Vagina (tissue), 2 donors: ENCODE measurements around the gene FASTK.

Source experiments
- POLR2AphosphoS5 ChIP-seq, 2 donors: sonication (generic); formaldehyde crosslinking; IDR thresholded peaks; one replicate each; pipeline ENCODE4 v1.9.0; 2017; ENCODE audit warnings: antibody characterized with exemption in 2 of 2, mild to moderate bottlenecking in 2 of 2, low read depth in 1 of 2; ENCODE audit not compliant: insufficient read depth in 1 of 2
- TF ChIP-seq, protein P1 (sequence below), 3 experiments: fragments of 450-650 bp in 2 of 3; fragments of 200-600 bp in 1 of 3; sonication (generic) in 1 of 3; IDR thresholded peaks; one replicate each; pipeline ENCODE4 v1.5.1; 2017 to 2019; ENCODE audit warnings: antibody characterized with exemption in 3 of 3, mild to moderate bottlenecking in 2 of 3, moderate library complexity in 2 of 3

DNA sequence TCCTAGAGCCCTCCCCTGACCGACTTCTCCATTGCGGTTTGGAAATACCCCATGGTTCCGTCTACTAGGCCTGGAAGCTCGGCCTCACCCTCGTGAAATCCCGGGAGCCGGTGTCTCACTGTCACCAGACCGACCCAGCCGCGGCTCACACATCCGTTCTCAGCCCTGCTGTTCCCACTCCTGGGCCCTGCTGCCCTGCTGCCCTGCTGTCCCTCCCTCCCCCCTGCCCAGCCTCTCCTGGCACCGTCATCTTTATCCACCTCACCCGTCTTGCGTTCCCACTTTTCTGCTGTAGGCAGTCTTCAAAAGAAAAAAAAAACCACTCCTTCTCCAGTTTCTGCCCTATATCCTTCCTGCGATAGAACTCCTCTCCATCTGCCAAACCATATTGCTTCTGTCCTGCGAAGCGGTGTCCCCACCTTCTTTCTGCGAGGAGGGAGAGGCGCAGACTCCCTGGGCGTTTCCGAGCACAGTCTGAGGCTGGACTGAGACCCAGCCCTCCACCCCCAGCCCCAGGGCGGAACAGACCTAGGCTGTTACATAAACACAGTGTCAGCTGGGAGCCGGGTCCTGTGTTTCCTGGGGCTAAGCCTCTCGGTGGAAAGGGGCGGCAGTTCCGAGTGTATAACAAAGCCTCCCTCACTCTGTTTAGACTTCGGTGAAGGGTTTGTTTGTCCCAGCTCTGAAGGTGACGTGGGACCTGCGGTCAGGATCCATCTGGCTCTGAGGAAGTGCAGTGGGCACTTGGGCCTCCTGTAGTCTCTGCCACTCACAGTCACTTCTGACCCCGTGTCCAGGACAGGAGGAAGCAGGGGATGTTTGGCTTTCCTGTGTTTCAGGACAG is 8.5 kb upstream of the FASTK start:
- TF ChIP-seq, protein P1, sequence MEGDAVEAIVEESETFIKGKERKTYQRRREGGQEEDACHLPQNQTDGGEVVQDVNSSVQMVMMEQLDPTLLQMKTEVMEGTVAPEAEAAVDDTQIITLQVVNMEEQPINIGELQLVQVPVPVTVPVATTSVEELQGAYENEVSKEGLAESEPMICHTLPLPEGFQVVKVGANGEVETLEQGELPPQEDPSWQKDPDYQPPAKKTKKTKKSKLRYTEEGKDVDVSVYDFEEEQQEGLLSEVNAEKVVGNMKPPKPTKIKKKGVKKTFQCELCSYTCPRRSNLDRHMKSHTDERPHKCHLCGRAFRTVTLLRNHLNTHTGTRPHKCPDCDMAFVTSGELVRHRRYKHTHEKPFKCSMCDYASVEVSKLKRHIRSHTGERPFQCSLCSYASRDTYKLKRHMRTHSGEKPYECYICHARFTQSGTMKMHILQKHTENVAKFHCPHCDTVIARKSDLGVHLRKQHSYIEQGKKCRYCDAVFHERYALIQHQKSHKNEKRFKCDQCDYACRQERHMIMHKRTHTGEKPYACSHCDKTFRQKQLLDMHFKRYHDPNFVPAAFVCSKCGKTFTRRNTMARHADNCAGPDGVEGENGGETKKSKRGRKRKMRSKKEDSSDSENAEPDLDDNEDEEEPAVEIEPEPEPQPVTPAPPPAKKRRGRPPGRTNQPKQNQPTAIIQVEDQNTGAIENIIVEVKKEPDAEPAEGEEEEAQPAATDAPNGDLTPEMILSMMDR (IDR thresholded peaks at IDR 0.05), result no peak
- peak; percentile 19 to 77 for TF ChIP-seq POLR2AphosphoS5 (IDR thresholded peaks at IDR 0.05; ENCODE audit: insufficient read depth in 1 of 2, low read depth in 1 of 2)
